Measurements from ENCODE around the gene NSMCE4A.

- TF ChIP-seq PREB (CRISPR knock-in tag; IDR thresholded peaks at IDR 0.05; ENCODE audit: borderline replicate concordance): no peak
- no peak for TF ChIP-seq ATF3 (CRISPR knock-in tag; conservative IDR thresholded peaks at IDR 0.05)
- no peak for TF ChIP-seq CTCF (IDR thresholded peaks at IDR 0.05)
- no peak for TF ChIP-seq ZNF317 (CRISPR knock-in tag; IDR thresholded peaks at IDR 0.05; ENCODE audit: borderline replicate concordance, low read depth)
- TF ChIP-seq ELF4 (CRISPR knock-in tag; IDR thresholded peaks at IDR 0.05; ENCODE audit: low read depth): no peak
- TF ChIP-seq TP53 (CRISPR knock-in tag; IDR thresholded peaks at IDR 0.05): no peak
- TF ChIP-seq ESRRA (CRISPR knock-in tag; IDR thresholded peaks at IDR 0.05; ENCODE audit: borderline replicate concordance): no peak
- TF ChIP-seq JUN (CRISPR knock-in tag; IDR thresholded peaks at IDR 0.05): no peak
- no peak for TF ChIP-seq NR3C1 (CRISPR knock-in tag; conservative IDR thresholded peaks at IDR 0.05; ENCODE audit: low read depth)
Observed at GRCh38 chr10:121956111-121957061, 18.6 kb downstream of the NSMCE4A start.
